NB4 (cell line): Measurements from ENCODE around the gene DIS3L2.
A peak's percentile ranks its signal among the peaks of the same experiment; 100 is the strongest.
"Not testable (repeated sequence)": the region's sequence is repeated elsewhere in the genome, so short reads cannot be mapped to it uniquely, and the experiment has no call there.

Experiments
- DNase-seq: peaks from one replicate; pipeline ENCODE4 v3.0.0; 2010; ENCODE audit warnings: low read depth
- H3K4me3 ChIP-seq: one replicate; pipeline ENCODE4 v1.5.1; 2011; ENCODE audit warnings: mild to moderate bottlenecking, low read depth, low read length, moderate library complexity
- CTCF ChIP-seq: IDR thresholded peaks from one replicate; pipeline ENCODE4 v1.5.1; 2012; ENCODE audit warnings: low read depth, low read length
- MAX ChIP-seq: IDR thresholded peaks from 2 replicates; pipeline ENCODE4 v1.6.1; 2011; ENCODE audit warnings: low read depth, low read length
- MYC ChIP-seq: IDR thresholded peaks from 2 replicates; pipeline ENCODE4 v1.6.1; 2011; ENCODE audit warnings: low read depth, low read length
- POLR2A ChIP-seq: IDR thresholded peaks from 2 replicates; pipeline ENCODE4 v1.6.1; 2011; ENCODE audit warnings: mild to moderate bottlenecking; ENCODE audit not compliant: insufficient read length; ENCODE audit errors: extremely low read depth

DIS3L2 gene

GRCh38 chr2:232363064-232363783, 401.7 kb downstream of the DIS3L2 start:
- TF ChIP-seq CTCF: peak; percentile 3
- not testable (repeated sequence) for DNase-seq, H3K4me3 ChIP-seq

- peak; percentile 62 for DNase-seq
- no peak overlapping the region for H3K4me3 ChIP-seq
- no peak for TF ChIP-seq MYC
- no peak for TF ChIP-seq CTCF
- TF ChIP-seq POLR2A: no peak
- TF ChIP-seq MAX: no peak
Measured at GRCh38 chr2:232363784-232364615, 402.5 kb downstream of the DIS3L2 start.

- DNase-seq, H3K4me3 ChIP-seq: not testable (repeated sequence)
Measured at GRCh38 chr2:232364806-232365594, 403.5 kb downstream of the DIS3L2 start.

- TF ChIP-seq MYC (no peak), CTCF (peak; percentile 53), MAX (no peak), POLR2A (no peak)
- H3K4me3 ChIP-seq: no peak overlapping the region
- DNase-seq: peak; percentile 56
Measured at GRCh38 chr2:232365621-232366321, 404.3 kb downstream of the DIS3L2 start.

GRCh38 chr2:232366461-232366860, 404.9 kb downstream of the DIS3L2 start:
- not testable (repeated sequence) for DNase-seq, H3K4me3 ChIP-seq

- no peak for DNase-seq
- no peak overlapping the region for H3K4me3 ChIP-seq
- TF ChIP-seq MYC: no peak
- no peak for TF ChIP-seq POLR2A
- TF ChIP-seq CTCF: no peak
- no peak for TF ChIP-seq MAX
Measured at GRCh38 chr2:232367016-232367415, 405.5 kb downstream of the DIS3L2 start.
